Right lobe of liver (tissue), 4 donors: ENCODE data around the gene SAMD11.

ENCODE experiments used
- CTCF ChIP-seq, 4 donors: fragments of 200-600 bp in 3 of 4; fragments of 450-650 bp in 1 of 4; IDR thresholded peaks; one replicate each; pipeline versions ENCODE4 v1.5.1 to v1.8.0; 2016 to 2022; ENCODE audit warnings: antibody characterized with exemption in 4 of 4, mild to moderate bottlenecking in 2 of 4
- POLR2A ChIP-seq: fragments of 450-650 bp; IDR thresholded peaks from one replicate; pipeline ENCODE4 v1.6.1; 2017; ENCODE audit warnings: antibody characterized with exemption, mild to moderate bottlenecking
- donor health status: DM: no; HTN: no; CAD: no.
- donor health status: DM: no; HTN: no; CAD: no.
- donor health status: DM: no; HTN: yes; CAD: no.

GRCh38 chr1:942411-942821 lies 18.7 kb downstream of the SAMD11 start:
- TF ChIP-seq CTCF (IDR thresholded peaks at IDR 0.05) (no peak), POLR2A (no peak)
